ENCODE data around the gene TLE1.
"Not testable (repeated sequence)": the region's sequence is repeated elsewhere in the genome, so short reads cannot be mapped to it uniquely, and the experiment has no call there.

The TLE1 gene

DNA sequence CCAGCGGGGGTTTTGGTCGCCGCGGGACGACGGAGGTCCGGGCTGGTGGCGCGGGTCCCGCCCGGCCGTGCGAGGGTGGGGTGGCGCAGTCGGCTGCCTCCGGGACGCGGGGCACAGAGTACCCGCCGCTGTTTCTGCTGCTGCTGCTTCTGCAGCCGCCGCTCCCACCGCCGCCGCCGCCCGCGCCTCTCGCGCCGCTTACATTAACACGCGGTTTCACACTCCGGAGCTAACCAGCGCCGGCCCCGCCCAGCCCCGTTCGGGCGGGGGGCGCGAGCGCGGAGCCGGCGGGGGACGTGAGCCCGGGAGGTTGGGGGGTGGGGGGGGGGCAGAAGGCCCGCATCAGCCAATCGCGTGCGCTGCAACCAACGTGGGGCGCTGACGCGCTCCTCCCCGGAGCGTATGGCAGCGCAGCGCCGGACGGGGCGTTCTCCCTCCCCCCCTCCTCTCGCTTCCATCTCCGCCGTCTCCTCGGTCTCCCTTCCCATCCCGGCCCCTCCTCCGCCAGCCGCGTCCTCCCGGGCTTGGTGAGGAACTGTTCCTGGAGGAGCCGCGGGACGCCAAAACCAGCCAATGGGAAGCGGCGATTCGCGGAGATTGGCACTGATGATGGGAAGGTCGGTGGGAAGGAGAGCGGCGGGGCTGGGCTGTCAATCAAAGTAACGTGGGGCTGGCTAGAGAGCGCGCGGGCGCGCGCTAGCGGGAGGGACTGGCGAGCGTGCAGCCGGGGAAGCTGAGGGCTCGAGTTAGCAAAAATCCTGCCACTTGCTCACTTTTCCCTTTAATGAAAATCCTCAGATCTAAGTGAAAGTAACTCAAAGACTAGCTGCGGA is at the start of gene TLE1:
Gene TLE1 (minus strand): TSS at position 205 of the 833 bp plus-strand sequence. CDS start 1,307 bp downstream, outside the sequence.
- peak; percentile 63 to 67 for DNase-seq (ENCODE audit: low read depth in 2 of 2)

GRCh38 chr9:81737871-81738507 is 48.6 kb upstream of the TLE1 start:
- no peak for DNase-seq (ENCODE audit: low read depth in 2 of 2)

GRCh38 chr9:81730498-81730897 is 41.2 kb upstream of the TLE1 start:
- DNase-seq (ENCODE audit: low read depth in 2 of 2): not testable (repeated sequence)

DNA sequence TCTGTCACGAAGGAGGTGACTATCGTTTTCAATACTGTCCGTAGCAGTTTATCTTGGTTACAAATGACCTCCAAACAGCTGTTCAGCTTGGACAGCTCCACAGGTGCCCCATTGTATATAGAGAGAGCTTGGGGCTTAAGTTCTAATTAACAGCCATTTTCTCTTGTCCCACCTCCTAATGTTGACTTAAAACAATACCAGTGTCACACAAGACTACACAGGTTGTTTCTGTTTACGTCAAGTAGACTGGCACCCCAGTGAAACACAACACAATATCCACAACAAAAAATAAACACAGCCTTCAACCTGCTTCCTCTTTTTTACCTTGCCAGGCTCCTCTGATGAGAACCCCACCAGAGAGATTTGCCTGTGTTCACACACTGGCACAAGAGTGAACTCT is 39.8 kb upstream of the TLE1 start:
- no peak for DNase-seq (ENCODE audit: low read depth in 2 of 2)

- no peak for DNase-seq (ENCODE audit: low read depth in 2 of 2)
Observed at GRCh38 chr9:81724242-81724889, 35.0 kb upstream of the TLE1 start.

DNA sequence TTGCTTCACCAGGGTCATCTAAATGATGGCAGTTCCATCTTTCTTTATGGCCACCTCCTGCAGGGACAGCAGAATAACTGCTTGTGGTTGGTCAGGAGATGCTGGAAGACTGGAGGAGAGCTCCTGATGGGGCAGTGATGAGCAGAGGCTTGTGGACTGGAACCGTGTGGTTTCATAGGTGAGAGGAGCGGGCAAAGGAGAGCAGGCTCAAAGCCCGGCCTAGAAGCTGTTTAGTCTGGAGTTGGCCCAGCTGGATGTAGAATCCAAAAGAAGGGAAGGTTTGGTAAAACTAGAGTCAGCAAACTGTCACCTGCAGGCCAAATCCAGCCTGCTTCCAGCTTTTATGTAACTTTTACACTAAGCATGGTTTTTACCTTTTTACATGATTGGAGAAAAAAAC is 32.9 kb upstream of the TLE1 start:
- DNase-seq (ENCODE audit: low read depth in 2 of 2): no peak

DNA sequence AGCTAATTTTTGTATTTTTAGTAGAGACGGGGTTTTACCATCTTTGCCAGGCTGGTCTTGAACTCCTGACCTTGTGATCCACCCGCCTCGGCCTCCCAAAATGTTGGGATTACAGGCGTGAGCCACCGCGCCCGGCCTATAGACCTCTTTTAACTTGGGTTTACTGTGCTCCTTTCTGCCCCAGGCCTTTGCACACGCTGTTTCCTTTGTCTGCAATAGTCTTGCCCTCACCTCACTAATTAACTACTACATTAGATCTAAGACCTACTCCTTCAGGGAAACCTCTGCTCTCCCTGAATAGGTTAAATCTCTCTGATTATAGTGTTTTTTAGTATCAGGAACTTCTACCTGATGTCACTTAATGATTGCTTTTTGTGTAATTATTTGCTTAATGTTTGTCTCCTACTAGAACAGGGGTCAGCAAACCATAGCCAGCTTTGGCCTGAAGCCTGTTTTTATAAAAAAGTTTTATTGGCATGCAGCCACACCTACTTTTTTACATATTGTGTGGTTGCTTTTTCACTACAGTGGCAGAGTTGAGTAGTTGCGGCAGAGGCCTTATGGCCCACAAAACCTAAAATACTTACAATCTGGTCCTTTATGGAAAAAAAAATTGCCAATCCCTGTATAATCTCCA is 31.2 kb upstream of the TLE1 start:
- no peak for DNase-seq (ENCODE audit: low read depth in 2 of 2)

DNA sequence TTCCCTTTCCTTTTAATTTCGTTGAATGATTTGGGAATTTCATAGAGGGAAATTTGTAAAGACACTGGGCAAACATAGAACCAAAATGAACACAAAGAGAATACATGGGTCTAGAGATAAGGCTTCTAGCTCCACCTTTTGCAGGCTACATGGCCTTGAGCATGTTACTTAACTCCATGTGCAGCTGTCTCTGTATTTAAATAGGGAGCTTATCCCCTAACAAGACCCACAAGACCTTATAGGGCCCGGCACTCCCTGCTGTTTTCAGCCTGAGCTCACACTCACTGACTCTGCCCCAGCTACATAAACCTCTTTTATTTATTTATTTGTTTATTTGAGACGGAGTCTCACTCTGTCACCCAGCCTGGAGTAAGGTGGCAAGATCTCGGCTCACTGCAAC is 30.6 kb upstream of the TLE1 start:
- DNase-seq (ENCODE audit: low read depth in 2 of 2): no peak

GRCh38 chr9:81718244-81718643 is 28.9 kb upstream of the TLE1 start:
- DNase-seq (ENCODE audit: low read depth in 2 of 2): no peak

DNA sequence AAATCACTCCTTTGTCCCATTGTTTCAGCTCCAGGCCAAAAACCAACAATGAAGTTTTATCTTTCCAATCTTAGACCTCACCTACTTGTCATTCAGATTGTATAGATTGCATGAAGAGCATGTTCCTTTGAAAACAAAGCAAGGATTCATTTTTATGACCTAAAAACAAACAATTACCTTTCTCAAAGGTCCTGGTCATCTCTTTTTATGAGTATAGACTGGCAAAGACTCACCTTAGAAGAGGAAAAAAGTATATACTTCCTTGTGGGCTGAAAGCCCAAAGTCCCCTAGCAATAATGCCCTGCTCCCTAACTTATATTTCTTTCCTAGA is 28.4 kb upstream of the TLE1 start:
- no peak for DNase-seq (ENCODE audit: low read depth in 2 of 2)

GRCh38 chr9:81717061-81717746 is 27.9 kb upstream of the TLE1 start:
- no peak for DNase-seq (ENCODE audit: low read depth in 2 of 2)

- DNase-seq (ENCODE audit: low read depth in 2 of 2): no peak
Observed at GRCh38 chr9:81716409-81716808, 27.1 kb upstream of the TLE1 start.

- DNase-seq (ENCODE audit: low read depth in 2 of 2): no peak
Observed at GRCh38 chr9:81705578-81705977, 16.2 kb upstream of the TLE1 start.

DNA sequence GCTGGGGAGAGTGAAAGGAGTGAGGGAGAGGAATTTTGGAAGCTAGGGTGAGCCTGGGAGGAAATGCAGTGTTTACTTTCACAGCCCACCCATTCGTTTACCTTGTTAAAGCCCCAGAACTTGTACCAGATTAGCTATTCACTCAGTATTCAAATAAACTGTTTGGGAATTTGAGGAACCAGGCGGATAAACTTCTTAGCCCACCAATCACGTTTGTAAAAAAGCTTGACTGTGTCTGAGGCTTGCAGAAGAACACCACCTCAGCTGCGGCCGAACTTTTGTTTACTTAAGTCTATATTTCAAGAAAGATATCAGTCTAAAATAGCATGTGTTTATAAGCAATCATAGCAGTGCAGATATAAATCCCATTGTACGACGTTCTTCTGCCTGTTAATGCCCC is 5.2 kb upstream of the TLE1 start:
- no peak for DNase-seq (ENCODE audit: low read depth in 2 of 2)

DNA sequence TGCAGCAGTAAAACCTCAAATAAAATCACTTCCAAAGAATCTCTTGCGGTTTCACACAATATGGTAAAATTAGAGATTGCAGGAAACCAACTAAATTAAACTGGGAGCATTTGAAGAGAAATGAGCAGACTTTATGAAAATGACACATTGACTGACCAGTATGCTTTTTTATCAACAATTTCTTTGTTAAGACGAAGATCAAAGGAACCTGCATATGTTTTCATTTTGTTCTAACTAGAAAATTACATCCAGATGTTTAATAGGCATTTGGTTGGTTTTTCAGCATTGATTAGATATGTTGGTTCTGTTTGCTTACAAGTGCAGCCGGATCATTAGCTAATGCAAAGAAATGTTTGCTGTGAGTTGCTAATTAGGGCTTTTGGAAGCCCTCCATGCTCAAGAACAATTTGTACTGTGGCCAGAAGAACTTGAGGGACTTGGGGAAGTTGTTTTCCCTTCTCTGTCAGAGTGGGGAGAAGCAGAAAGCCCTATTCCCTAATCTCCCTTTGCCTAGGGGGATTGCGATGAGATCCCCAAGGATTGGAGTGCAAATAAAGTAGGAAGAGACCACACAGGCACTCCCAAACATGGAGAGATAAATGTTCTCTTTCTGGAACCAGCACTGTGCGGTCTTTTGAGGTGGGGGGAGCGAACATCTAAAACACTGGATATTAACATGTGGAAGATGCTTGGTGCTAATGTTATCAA is 4.5 kb upstream of the TLE1 start:
- DNase-seq (ENCODE audit: low read depth in 2 of 2): no peak

DNA sequence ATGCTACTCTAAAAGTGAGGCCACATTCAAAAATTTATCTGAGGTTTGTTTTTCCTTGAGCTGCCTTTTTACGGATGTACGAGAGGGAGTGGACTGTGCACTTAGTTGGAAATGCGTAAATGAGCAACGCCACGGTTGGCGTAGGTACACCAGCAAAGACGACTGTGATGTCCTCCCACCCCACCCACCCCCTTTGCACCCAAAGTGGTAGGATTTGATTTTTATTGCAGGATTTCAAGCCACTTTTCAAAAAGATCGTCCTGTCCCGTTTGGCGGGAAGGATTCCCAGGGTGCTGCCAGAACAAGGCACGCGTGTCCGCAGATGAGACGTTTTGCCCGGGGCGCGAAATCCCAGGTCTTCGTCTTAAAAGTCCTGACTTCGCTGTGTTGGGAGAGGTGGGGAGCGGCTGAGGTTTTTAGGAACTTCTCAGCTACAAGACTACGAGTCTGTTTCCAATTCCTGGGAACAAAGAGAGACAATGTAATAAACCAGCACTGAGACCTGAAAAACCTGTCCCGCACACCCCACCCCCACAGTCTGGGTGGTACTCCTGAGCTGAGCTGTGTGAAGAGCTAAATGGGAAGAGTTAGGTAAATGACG is 1.0 kb upstream of the TLE1 start:
- DNase-seq (ENCODE audit: low read depth in 2 of 2): no peak

DNA sequence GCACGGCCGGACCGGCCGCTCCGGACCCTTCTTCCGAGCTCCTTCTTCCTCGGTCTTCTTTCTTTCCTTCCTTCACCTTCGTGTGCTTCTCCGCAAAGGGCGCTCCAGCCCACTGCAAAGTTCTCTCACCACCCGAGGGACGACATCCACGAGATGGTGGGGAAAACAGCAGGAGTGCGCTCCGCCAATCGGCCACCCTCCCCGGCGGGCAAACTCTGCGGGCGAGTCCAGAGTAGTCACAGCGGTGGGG is 329 bp downstream of the TLE1 start:
- not testable (repeated sequence) for DNase-seq (ENCODE audit: low read depth in 2 of 2)

DNA sequence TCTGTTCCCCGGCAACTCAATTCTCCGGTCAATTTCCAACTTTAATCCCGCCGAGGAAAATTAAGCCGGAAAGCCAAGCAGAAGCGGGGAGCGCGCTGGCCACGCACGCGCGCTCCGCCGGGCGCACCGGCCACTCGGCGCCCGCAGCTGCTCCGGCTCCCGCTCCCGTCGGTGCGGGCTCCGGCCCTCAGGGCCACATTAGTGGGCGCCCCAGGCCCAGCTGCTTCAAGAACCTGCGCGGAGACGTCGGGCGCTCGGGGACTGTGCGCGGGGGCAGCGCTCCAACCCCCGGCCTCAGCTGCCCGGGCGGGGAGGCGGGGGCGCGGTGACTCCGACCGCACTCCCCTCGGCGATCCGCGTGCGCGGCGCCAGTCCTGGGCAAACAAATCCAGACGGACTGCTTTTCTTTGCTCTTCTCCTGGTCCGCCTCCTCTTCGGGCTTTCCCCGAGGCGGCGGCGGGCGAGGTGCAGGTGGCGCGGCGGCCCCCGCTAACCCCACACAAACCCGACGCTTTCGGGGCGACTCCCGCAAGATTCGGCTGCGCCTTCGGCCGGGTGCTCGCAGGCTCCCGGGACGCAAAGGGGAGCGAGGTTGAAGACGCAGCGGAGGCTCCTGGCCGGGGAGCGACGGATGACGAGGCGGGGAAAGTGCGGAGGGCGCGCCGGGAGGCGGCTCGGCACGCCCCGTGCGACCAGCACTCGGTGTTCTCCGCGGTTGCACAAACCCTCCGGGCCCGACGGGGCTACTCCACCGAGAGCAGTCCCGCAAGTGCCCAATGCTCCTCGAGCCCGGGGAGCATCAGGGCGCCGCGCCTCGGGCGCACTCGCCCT is 870 bp downstream of the TLE1 start:
- peak; percentile 17 for DNase-seq (ENCODE audit: low read depth in 2 of 2)

GRCh38 chr9:81687521-81688261 is 1.7 kb downstream of the TLE1 start:
- no peak for DNase-seq (ENCODE audit: low read depth in 2 of 2)
